ENCODE measurements around the gene HECA. TPM values are rescaled to one million over a fixed set of nuclear protein-coding genes. Genes with fewer than 3 reads are reported as not detected.
"Not testable (repeated sequence)": the region's sequence is repeated elsewhere in the genome, so short reads cannot be mapped to it uniquely, and the experiment has no call there.

Gene HECA
- total RNA-seq, 1 donor from 2014 or later, result 7.4 TPM

GRCh38 chr6:139135578-139136545, 982 bp downstream of the HECA start:
- DNase-seq (ENCODE audit: low spot score), result peak; percentile 73
- peak; percentile 73 for ATAC-seq

GRCh38 chr6:139137706-139138105, 2.8 kb downstream of the HECA start:
- no peak for ATAC-seq
- DNase-seq (ENCODE audit: low spot score), result no peak

GRCh38 chr6:139140854-139141253, 6.0 kb downstream of the HECA start:
- DNase-seq (ENCODE audit: low spot score); ATAC-seq: not testable (repeated sequence)

GRCh38 chr6:139142262-139142661, 7.4 kb downstream of the HECA start:
- no peak for DNase-seq (ENCODE audit: low spot score)
- ATAC-seq, result no peak

- ATAC-seq (no peak), DNase-seq (ENCODE audit: low spot score) (no peak)
Measured at GRCh38 chr6:139143111-139143510, 8.2 kb downstream of the HECA start.

- ATAC-seq (no peak), DNase-seq (ENCODE audit: low spot score) (no peak)
Measured at GRCh38 chr6:139144490-139145085, 9.7 kb downstream of the HECA start.

- DNase-seq (ENCODE audit: low spot score) (no peak), ATAC-seq (no peak)
Measured at GRCh38 chr6:139145661-139146060, 10.8 kb downstream of the HECA start.

- ATAC-seq, result no peak
- no peak for DNase-seq (ENCODE audit: low spot score)
Measured at GRCh38 chr6:139146317-139146726, 11.4 kb downstream of the HECA start.

- peak; percentile 87 for ATAC-seq
- no peak for DNase-seq (ENCODE audit: low spot score)
Measured at GRCh38 chr6:139147628-139148027, 12.7 kb downstream of the HECA start.

GRCh38 chr6:139148557-139149235, 13.8 kb downstream of the HECA start:
- DNase-seq (ENCODE audit: low spot score) (no peak), ATAC-seq (no peak)

GRCh38 chr6:139149383-139149782, 14.5 kb downstream of the HECA start:
- no peak for DNase-seq (ENCODE audit: low spot score)
- ATAC-seq, result peak; percentile 9

- DNase-seq (ENCODE audit: low spot score) (no peak), ATAC-seq (no peak)
Measured at GRCh38 chr6:139150920-139151319, 16.0 kb downstream of the HECA start.

- no peak for ATAC-seq
- no peak for DNase-seq (ENCODE audit: low spot score)
Measured at GRCh38 chr6:139151425-139152087, 16.7 kb downstream of the HECA start.

GRCh38 chr6:139152088-139152891, 17.4 kb downstream of the HECA start:
- DNase-seq (ENCODE audit: low spot score) (no peak), ATAC-seq (no peak)

- no peak for ATAC-seq
Measured at GRCh38 chr6:139152892-139153271, 18.0 kb downstream of the HECA start.

GRCh38 chr6:139153855-139154254, 19.0 kb downstream of the HECA start:
- ATAC-seq, result no peak

More at GRCh38 chr6:139152892-139153271, 18.0 kb downstream of the HECA start:
- DNase-seq (ENCODE audit: low spot score), result no peak

GRCh38 chr6:139154881-139155547, 20.1 kb downstream of the HECA start:
- DNase-seq (ENCODE audit: low spot score), result no peak
- ATAC-seq, result no peak

More at GRCh38 chr6:139153855-139154254, 19.0 kb downstream of the HECA start:
- DNase-seq (ENCODE audit: low spot score), result no peak

GRCh38 chr6:139156102-139156501, 21.2 kb downstream of the HECA start:
- ATAC-seq (no peak), DNase-seq (ENCODE audit: low spot score) (no peak)

- ATAC-seq (no peak), DNase-seq (ENCODE audit: low spot score) (no peak)
Measured at GRCh38 chr6:139156551-139156950, 21.7 kb downstream of the HECA start.

All from left lobe of liver (tissue), 2 donors.